Ishikawa (cell line): ENCODE data around the gene KIF22.

Source experiments
- CEBPB ChIP-seq: IDR thresholded peaks from 2 replicates; pipeline ENCODE4 v1.6.1; 2012
- CREB1 ChIP-seq: IDR thresholded peaks from 2 replicates; pipeline ENCODE4 v1.6.1; 2012; ENCODE audit warnings: low read depth
- EGR1 ChIP-seq: IDR thresholded peaks from 2 replicates; pipeline ENCODE4 v1.6.1; 2012
- EP300 ChIP-seq: IDR thresholded peaks from 2 replicates; pipeline ENCODE4 v1.6.1; 2012; ENCODE audit warnings: borderline replicate concordance
- MAX ChIP-seq: IDR thresholded peaks from 2 replicates; pipeline ENCODE4 v1.6.1; 2012
- NFIC ChIP-seq: IDR thresholded peaks from 2 replicates; pipeline ENCODE4 v1.6.1; 2012
- RAD21 ChIP-seq: IDR thresholded peaks from 2 replicates; pipeline ENCODE4 v1.6.1; 2012; ENCODE audit warnings: low read depth
- TAF1 ChIP-seq: IDR thresholded peaks from 2 replicates; pipeline ENCODE4 v1.6.1; 2012; ENCODE audit warnings: low read depth, mild to moderate bottlenecking
- TEAD4 ChIP-seq: IDR thresholded peaks from 2 replicates; pipeline ENCODE4 v1.6.1; 2012
- ZBTB7A ChIP-seq: IDR thresholded peaks from 2 replicates; pipeline ENCODE4 v1.6.1; 2012; ENCODE audit warnings: low read depth
- TF ChIP-seq, protein P1 (sequence below): IDR thresholded peaks from 2 replicates; pipeline ENCODE4 v1.6.1; 2012
- TF ChIP-seq, protein P2 (sequence below): IDR thresholded peaks from 2 replicates; pipeline ENCODE4 v1.6.1; 2012; ENCODE audit warnings: low read depth, mild to moderate bottlenecking

DNA sequence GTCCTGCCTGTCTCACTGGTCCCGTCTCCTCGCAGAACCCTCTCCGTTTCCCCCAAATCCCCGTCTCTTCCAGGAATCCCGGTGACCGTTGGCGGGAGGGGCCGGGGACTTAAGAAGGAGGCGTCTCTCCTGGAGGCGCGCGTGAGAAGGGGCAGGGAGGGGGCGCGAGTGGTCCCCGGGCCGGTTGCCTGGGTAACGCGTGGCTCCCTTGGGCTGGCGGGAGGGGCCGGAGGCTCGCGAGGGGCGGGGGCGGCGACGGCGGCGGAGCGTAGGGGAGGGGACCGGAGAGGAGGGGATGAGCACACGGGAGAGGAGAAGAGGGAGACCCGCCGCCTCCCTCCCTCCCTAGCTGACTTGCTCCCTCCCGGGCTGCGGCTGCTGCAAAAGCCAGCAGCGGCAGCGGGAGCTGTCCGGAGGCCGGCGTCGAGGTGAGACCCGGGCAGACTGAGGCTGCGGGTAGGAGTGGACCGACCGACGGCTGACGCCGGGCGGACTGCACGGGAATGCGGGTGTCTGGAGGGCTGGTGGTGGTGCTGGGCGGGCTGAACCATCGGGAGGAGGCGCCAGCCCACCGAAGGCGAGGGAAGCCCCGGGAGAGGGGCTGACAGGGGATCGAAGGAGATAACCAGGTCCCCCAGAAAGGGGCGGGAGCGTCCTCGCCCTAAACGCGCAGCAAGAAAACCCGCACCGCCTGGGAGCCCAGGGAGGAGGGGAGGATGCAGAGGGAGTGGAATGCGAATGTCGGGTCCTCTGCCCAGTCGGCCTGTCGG, 21.5 kb downstream of the KIF22 start, which contains the start of gene PRRT2:
- TF ChIP-seq MAX (no peak), RAD21 (no peak), ZBTB7A (peak; percentile 48; the same call in 1 of the 2 replicates), NFIC (no peak), CEBPB (no peak), EP300 (no peak), TEAD4 (no peak), CREB1 (no peak), EGR1 (no peak), TAF1 (no peak)
- TF ChIP-seq, protein P1, sequence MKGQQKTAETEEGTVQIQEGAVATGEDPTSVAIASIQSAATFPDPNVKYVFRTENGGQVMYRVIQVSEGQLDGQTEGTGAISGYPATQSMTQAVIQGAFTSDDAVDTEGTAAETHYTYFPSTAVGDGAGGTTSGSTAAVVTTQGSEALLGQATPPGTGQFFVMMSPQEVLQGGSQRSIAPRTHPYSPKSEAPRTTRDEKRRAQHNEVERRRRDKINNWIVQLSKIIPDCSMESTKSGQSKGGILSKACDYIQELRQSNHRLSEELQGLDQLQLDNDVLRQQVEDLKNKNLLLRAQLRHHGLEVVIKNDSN = no peak
- TF ChIP-seq, protein P2, sequence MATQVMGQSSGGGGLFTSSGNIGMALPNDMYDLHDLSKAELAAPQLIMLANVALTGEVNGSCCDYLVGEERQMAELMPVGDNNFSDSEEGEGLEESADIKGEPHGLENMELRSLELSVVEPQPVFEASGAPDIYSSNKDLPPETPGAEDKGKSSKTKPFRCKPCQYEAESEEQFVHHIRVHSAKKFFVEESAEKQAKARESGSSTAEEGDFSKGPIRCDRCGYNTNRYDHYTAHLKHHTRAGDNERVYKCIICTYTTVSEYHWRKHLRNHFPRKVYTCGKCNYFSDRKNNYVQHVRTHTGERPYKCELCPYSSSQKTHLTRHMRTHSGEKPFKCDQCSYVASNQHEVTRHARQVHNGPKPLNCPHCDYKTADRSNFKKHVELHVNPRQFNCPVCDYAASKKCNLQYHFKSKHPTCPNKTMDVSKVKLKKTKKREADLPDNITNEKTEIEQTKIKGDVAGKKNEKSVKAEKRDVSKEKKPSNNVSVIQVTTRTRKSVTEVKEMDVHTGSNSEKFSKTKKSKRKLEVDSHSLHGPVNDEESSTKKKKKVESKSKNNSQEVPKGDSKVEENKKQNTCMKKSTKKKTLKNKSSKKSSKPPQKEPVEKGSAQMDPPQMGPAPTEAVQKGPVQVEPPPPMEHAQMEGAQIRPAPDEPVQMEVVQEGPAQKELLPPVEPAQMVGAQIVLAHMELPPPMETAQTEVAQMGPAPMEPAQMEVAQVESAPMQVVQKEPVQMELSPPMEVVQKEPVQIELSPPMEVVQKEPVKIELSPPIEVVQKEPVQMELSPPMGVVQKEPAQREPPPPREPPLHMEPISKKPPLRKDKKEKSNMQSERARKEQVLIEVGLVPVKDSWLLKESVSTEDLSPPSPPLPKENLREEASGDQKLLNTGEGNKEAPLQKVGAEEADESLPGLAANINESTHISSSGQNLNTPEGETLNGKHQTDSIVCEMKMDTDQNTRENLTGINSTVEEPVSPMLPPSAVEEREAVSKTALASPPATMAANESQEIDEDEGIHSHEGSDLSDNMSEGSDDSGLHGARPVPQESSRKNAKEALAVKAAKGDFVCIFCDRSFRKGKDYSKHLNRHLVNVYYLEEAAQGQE = no peak
